GM19193 (cell line): ENCODE data around the gene SINHCAF.

Source experiments
- POLR2A ChIP-seq: IDR thresholded peaks from 4 replicates; pipeline ENCODE4 v1.6.1; 2011; ENCODE audit not compliant: insufficient read depth, insufficient read length; ENCODE audit errors: extremely low read depth

The SINHCAF gene

GRCh38 chr12:31234955-31235867, 90.7 kb downstream of the SINHCAF start:
- no peak for TF ChIP-seq POLR2A

- no peak for TF ChIP-seq POLR2A
These were observed 91.7 kb downstream of the SINHCAF start for GRCh38 chr12:31234053-31234840.

GRCh38 chr12:31233061-31233730, 92.8 kb downstream of the SINHCAF start:
- TF ChIP-seq POLR2A, result no peak

GRCh38 chr12:31232361-31232965, 93.5 kb downstream of the SINHCAF start:
- no peak for TF ChIP-seq POLR2A

- TF ChIP-seq POLR2A, result no peak
These were observed 94.2 kb downstream of the SINHCAF start for GRCh38 chr12:31231611-31232360.
